K562 treated with DMSO at 1 percent for 4 hours (cell line): Measurements from ENCODE around the gene B3GAT3. TPM values are rescaled to one million over a fixed set of nuclear protein-coding genes. Genes with fewer than 3 reads are reported as not detected.

Source experiments
- total RNA-seq: library from RNA; unstranded; fragments of 300-600 nt; gene quantifications from 2 replicates; pipeline ENCODE4 v1.2.3, GENCODE V29; 2022; ENCODE audit not compliant: insufficient read depth

B3GAT3 gene
- total RNA-seq, result 80.5 and 90.3 TPM in 2 replicates

GRCh38 chr11:62621567-62622470, at the start of gene B3GAT3:
B3GAT3 (minus strand) TSS chr11:62621986; CDS start chr11:62621947, 39 bp downstream.

DNA sequence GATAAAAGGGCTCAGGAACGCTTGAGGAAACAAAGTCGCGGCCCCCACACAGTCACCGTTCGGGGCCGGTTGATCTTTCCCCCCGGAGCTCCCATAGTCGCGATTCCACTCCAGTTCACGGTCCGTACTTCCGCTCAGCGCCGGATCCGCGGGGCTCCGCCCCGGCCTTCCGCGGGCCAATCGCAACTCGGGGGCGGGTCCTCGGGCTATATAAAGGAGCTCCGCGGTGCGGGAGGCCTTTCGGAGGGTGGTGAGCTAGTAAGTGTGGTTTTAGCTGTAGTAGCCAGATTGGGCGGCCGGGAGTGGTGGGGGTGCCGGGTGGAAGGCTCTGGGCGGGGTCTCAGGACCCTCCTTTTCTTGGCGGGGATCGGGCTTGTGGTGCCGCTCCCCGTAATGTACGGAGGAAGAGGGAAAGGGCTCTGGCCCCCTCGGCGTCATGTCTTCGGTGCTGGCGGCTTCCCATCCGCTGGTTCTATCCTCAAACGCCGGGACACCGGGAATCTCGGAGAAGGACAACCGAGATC, 43.4 kb upstream of the B3GAT3 start, which contains the start of the genes C11orf98 and CSKMT:
C11orf98 (minus strand) TSS at position 136 of the 524 bp plus-strand sequence; CDS start at position 95, 41 bp downstream.
CSKMT (plus strand) TSS at position 238 of the 524 bp plus-strand sequence. CDS start 568 bp downstream, outside the sequence.

GRCh38 chr11:62645946-62646824, 24.4 kb upstream of the B3GAT3 start, which contains the start of gene GANAB:
GANAB (minus strand) TSS chr11:62646613; CDS start chr11:62646599, 14 bp downstream.

GRCh38 chr11:62612366-62613290, 9.2 kb downstream of the B3GAT3 start, which contains the start of the genes EML3 and ROM1:
EML3 (minus strand) TSS chr11:62612775; CDS start chr11:62612457, 318 bp downstream.
ROM1 (plus strand) TSS chr11:62613257; CDS start chr11:62613282, 25 bp downstream.

GRCh38 chr11:62601372-62602140, 20.2 kb downstream of the B3GAT3 start, which contains the start of gene MTA2:
MTA2 (minus strand) TSS chr11:62601865; CDS start chr11:62601450, 415 bp downstream.

GRCh38 chr11:62591448-62592145, 30.2 kb downstream of the B3GAT3 start, which contains the start of gene TUT1:
TUT1 (minus strand) TSS chr11:62591523; CDS start chr11:62591485, 38 bp downstream.

DNA sequence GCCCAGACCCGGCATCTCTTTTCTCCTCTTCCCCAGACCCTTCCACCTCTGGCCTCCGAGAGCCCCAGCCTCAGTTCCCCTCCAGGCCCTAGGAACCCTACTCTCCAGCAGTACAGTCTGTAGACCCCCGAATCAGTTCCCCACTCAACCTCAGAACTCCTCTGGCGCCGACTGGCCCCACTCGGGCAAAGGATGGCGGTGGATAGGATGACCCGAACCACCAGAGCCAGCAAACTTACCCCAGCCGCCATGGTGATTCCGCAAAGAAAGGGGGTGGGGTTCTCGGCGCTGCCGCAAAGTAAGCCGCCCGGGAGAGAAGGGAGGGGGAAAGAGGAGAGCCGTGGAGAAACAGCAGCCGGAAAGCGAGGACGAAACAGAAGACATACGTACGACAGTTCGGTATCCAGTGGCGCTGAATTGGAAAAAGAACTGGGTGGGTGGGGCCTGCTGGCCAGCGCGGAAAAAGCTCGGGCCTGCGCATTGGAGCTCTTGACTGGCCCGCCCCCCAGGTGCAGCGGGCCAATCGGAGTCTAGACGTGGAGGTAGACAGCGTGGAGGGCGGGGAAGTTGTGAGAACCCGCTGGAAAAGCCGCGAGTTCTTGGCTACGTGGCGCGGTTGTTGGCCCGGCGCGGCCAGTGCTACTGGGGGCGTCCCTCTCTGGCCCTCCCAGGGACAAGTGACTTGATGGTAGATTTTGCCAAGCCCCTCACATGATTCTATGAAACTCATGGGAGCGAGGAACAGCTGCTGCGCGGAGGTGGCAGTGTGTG, 48.0 kb downstream of the B3GAT3 start, which contains the start of gene EEF1G:
EEF1G (minus strand) TSS at position 300 of the 771 bp plus-strand sequence; CDS start at position 251, 49 bp downstream.

Other genes with a start within 250 kb of the B3GAT3 start
- gene SCGB1A1, start 203.0 kb downstream of the B3GAT3 start, total RNA-seq, result not detected in 2 replicates
- 34.9 and 54.7 TPM in 2 replicates for gene AHNAK, start 75.2 kb downstream of the B3GAT3 start, total RNA-seq
- 4,119 and 4,134 TPM in 2 replicates for gene EEF1G, start 48.1 kb downstream of the B3GAT3 start, total RNA-seq
- gene TUT1, start 30.5 kb downstream of the B3GAT3 start, total RNA-seq, result 15.8 and 16.5 TPM in 2 replicates
- gene MTA2, start 20.1 kb downstream of the B3GAT3 start, total RNA-seq, result 79.1 and 104 TPM in 2 replicates
- gene EML3, start 9.2 kb downstream of the B3GAT3 start, total RNA-seq, result 39.0 and 40.6 TPM in 2 replicates
- 0.71 and 2.2 TPM in 2 replicates for gene ROM1, start 8.7 kb downstream of the B3GAT3 start, total RNA-seq
- 276 and 311 TPM in 2 replicates for gene GANAB, start 24.6 kb upstream of the B3GAT3 start, total RNA-seq
- 20.2 and 24.0 TPM in 2 replicates for gene INTS5, start 31.3 kb upstream of the B3GAT3 start, total RNA-seq
- 105 and 114 TPM in 2 replicates for gene C11orf98, start 43.2 kb upstream of the B3GAT3 start, total RNA-seq
- gene CSKMT, start 43.3 kb upstream of the B3GAT3 start, total RNA-seq, result 12.7 and 27.2 TPM in 2 replicates
- 12.2 and 17.2 TPM in 2 replicates for gene UQCC3, start 49.7 kb upstream of the B3GAT3 start, total RNA-seq
- gene LBHD1, start 50.3 kb upstream of the B3GAT3 start, total RNA-seq, result 4.8 and 5.5 TPM in 2 replicates
- 282 and 316 TPM in 2 replicates for gene UBXN1, start 57.1 kb upstream of the B3GAT3 start, total RNA-seq
- gene LRRN4CL, start 67.5 kb upstream of the B3GAT3 start, total RNA-seq, result 0.48 and 1.6 TPM in 2 replicates
- 43.9 and 45.1 TPM in 2 replicates for gene BSCL2, start 85.4 kb upstream of the B3GAT3 start, total RNA-seq
- gene GNG3, start 85.7 kb upstream of the B3GAT3 start, total RNA-seq, result 2.4 TPM in 1 of 2 replicates, not detected in the other
- gene HNRNPUL2, start 105.5 kb upstream of the B3GAT3 start, total RNA-seq, result 26.6 and 32.3 TPM in 2 replicates
- 35.6 and 36.5 TPM in 2 replicates for gene TTC9C, start 106.5 kb upstream of the B3GAT3 start, total RNA-seq
- 1.4 and 6.0 TPM in 2 replicates for gene ZBTB3, start 132.2 kb upstream of the B3GAT3 start, total RNA-seq
- gene POLR2G, start 139.6 kb upstream of the B3GAT3 start, total RNA-seq, result 138 and 166 TPM in 2 replicates
- 23.2 and 49.9 TPM in 2 replicates for gene TAF6L, start 149.4 kb upstream of the B3GAT3 start, total RNA-seq
- 36.4 and 44.9 TPM in 2 replicates for gene TMEM179B, start 165.4 kb upstream of the B3GAT3 start, total RNA-seq
- gene TMEM223, start 170.0 kb upstream of the B3GAT3 start, total RNA-seq, result 15.3 and 18.4 TPM in 2 replicates
- gene NXF1, start 183.5 kb upstream of the B3GAT3 start, total RNA-seq, result 76.4 and 111 TPM in 2 replicates
- 63.1 and 77.8 TPM in 2 replicates for gene STX5, start 210.1 kb upstream of the B3GAT3 start, total RNA-seq
- gene TEX54, start 210.9 kb upstream of the B3GAT3 start, total RNA-seq, result not detected in 2 replicates
- 48.1 and 51.9 TPM in 2 replicates for gene WDR74, start 217.6 kb upstream of the B3GAT3 start, total RNA-seq